ENCODE measurements around the gene FGF13.

FGF13 gene

GRCh38 chrX:138711399-138712347, at the start of gene FGF13:
Gene FGF13, minus strand, starts transcription at chrX:138711717. Its CDS starts 714 bp downstream, at chrX:138711003.
- peak; percentile 59 for DNase-seq (ENCODE audit: extremely low spot score)
- CTCF ChIA-PET, result no interaction called here
- POLR2A ChIA-PET, result no interaction called here
- TF ChIP-seq ELF4 (IDR thresholded peaks at IDR 0.05) (no peak), L3MBTL2 (conservative IDR thresholded peaks at IDR 0.05) (no peak), CTBP1 (IDR thresholded peaks at IDR 0.05; ENCODE audit: borderline replicate concordance) (no peak), ARNT (IDR thresholded peaks at IDR 0.05) (no peak), SUZ12 (IDR thresholded peaks at IDR 0.05) (no peak), NFRKB (IDR thresholded peaks at IDR 0.05) (no peak), TARDBP (IDR thresholded peaks at IDR 0.05) (no peak)

- TF ChIP-seq BHLHE40 (IDR thresholded peaks at IDR 0.05; ENCODE audit: borderline replicate concordance), result no peak
- TF ChIP-seq L3MBTL2 (conservative IDR thresholded peaks at IDR 0.05), result no peak
- no peak for TF ChIP-seq ELF4 (IDR thresholded peaks at IDR 0.05)
- no peak for TF ChIP-seq ZNF384 (IDR thresholded peaks at IDR 0.05)
- ChIA-PET POLR2A (no interaction called here), CTCF (no interaction called here)
- no peak for DNase-seq (ENCODE audit: extremely low spot score)
These were observed 47.9 kb upstream of the FGF13 start for GRCh38 chrX:138759217-138759943.

GRCh38 chrX:138756234-138756633, 44.7 kb upstream of the FGF13 start:
- no peak for TF ChIP-seq PKNOX1 (IDR thresholded peaks at IDR 0.05)
- TF ChIP-seq L3MBTL2 (conservative IDR thresholded peaks at IDR 0.05), result no peak
- TF ChIP-seq LEF1 (IDR thresholded peaks at IDR 0.05; ENCODE audit: borderline replicate concordance), result no peak
- no peak for TF ChIP-seq BHLHE40 (IDR thresholded peaks at IDR 0.05; ENCODE audit: borderline replicate concordance)
- TF ChIP-seq HDGF (IDR thresholded peaks at IDR 0.05; ENCODE audit: borderline replicate concordance), result no peak
- no peak for TF ChIP-seq TARDBP (IDR thresholded peaks at IDR 0.05)
- no peak for TF ChIP-seq FOXM1 (IDR thresholded peaks at IDR 0.05; ENCODE audit: borderline replicate concordance)
- ChIA-PET POLR2A (no interaction called here), CTCF (no interaction called here)
- DNase-seq (ENCODE audit: extremely low spot score), result peak; percentile 19

GRCh38 chrX:138754861-138755260, 43.3 kb upstream of the FGF13 start:
- TF ChIP-seq PKNOX1 (IDR thresholded peaks at IDR 0.05) (no peak), FOXM1 (IDR thresholded peaks at IDR 0.05; ENCODE audit: borderline replicate concordance) (no peak)
- ChIA-PET POLR2A (no interaction called here), CTCF (no interaction called here)
- DNase-seq (ENCODE audit: extremely low spot score), result no peak

- no peak for TF ChIP-seq FOXM1 (IDR thresholded peaks at IDR 0.05; ENCODE audit: borderline replicate concordance)
- no peak for TF ChIP-seq ARNT (IDR thresholded peaks at IDR 0.05)
- no peak for TF ChIP-seq L3MBTL2 (conservative IDR thresholded peaks at IDR 0.05)
- no peak for TF ChIP-seq ELF4 (IDR thresholded peaks at IDR 0.05)
- no peak for TF ChIP-seq LEF1 (IDR thresholded peaks at IDR 0.05; ENCODE audit: borderline replicate concordance)
- no peak for TF ChIP-seq FOXK2 (IDR thresholded peaks at IDR 0.05)
- TF ChIP-seq NFRKB (IDR thresholded peaks at IDR 0.05), result no peak
- TF ChIP-seq CTBP1 (IDR thresholded peaks at IDR 0.05; ENCODE audit: borderline replicate concordance), result no peak
- no peak for TF ChIP-seq SUZ12 (IDR thresholded peaks at IDR 0.05)
- no peak for TF ChIP-seq SP1 (IDR thresholded peaks at IDR 0.05)
- no peak for TF ChIP-seq PKNOX1 (IDR thresholded peaks at IDR 0.05)
- TF ChIP-seq TARDBP (IDR thresholded peaks at IDR 0.05), result no peak
- no peak for TF ChIP-seq BHLHE40 (IDR thresholded peaks at IDR 0.05; ENCODE audit: borderline replicate concordance)
- TF ChIP-seq HDGF (IDR thresholded peaks at IDR 0.05; ENCODE audit: borderline replicate concordance), result no peak
- no peak for TF ChIP-seq ZNF384 (IDR thresholded peaks at IDR 0.05)
- POLR2A ChIA-PET, result no interaction called here
- DNase-seq (ENCODE audit: extremely low spot score), result no peak
- CTCF ChIA-PET, result interaction anchor here (0.6 to 1.1 kb wide), 2 partner anchors 15 to 346 kb away, joined by 3 to 5 read pairs; no protein-coding TSS in a partner anchor
These were observed 37.0 kb upstream of the FGF13 start for GRCh38 chrX:138748480-138748879.

- CTCF ChIA-PET, result interaction anchor here (0.9 kb wide), 1 partner anchor 457 kb away, joined by 3 read pairs; no protein-coding TSS in a partner anchor
- POLR2A ChIA-PET, result no interaction called here
- no peak for TF ChIP-seq FOXM1 (IDR thresholded peaks at IDR 0.05; ENCODE audit: borderline replicate concordance)
- TF ChIP-seq FOXK2 (IDR thresholded peaks at IDR 0.05), result no peak
- TF ChIP-seq NFRKB (IDR thresholded peaks at IDR 0.05), result no peak
- TF ChIP-seq ZNF384 (IDR thresholded peaks at IDR 0.05), result no peak
- TF ChIP-seq BHLHE40 (IDR thresholded peaks at IDR 0.05; ENCODE audit: borderline replicate concordance), result no peak
- TF ChIP-seq SUZ12 (IDR thresholded peaks at IDR 0.05), result no peak
- no peak for TF ChIP-seq SP1 (IDR thresholded peaks at IDR 0.05)
- no peak for TF ChIP-seq FOXA1 (IDR thresholded peaks at IDR 0.05)
- no peak for TF ChIP-seq HDGF (IDR thresholded peaks at IDR 0.05; ENCODE audit: borderline replicate concordance)
- TF ChIP-seq TARDBP (IDR thresholded peaks at IDR 0.05), result no peak
- TF ChIP-seq ARNT (IDR thresholded peaks at IDR 0.05), result no peak
- TF ChIP-seq CTBP1 (IDR thresholded peaks at IDR 0.05; ENCODE audit: borderline replicate concordance), result no peak
- TF ChIP-seq L3MBTL2 (conservative IDR thresholded peaks at IDR 0.05), result no peak
- no peak for TF ChIP-seq ELF4 (IDR thresholded peaks at IDR 0.05)
- TF ChIP-seq PKNOX1 (IDR thresholded peaks at IDR 0.05), result no peak
- no peak for TF ChIP-seq LEF1 (IDR thresholded peaks at IDR 0.05; ENCODE audit: borderline replicate concordance)
- DNase-seq (ENCODE audit: extremely low spot score), result peak; percentile 56
These were observed 33.7 kb upstream of the FGF13 start for GRCh38 chrX:138745196-138745595.

Measured in HEK293T (cell line).